ENCODE data around the gene GALNT6. TPM values are rescaled to one million over a fixed set of nuclear protein-coding genes. Genes with fewer than 3 reads are reported as not detected.

GALNT6 gene
- total RNA-seq, 1 experiment from 2014 or later, result 9.8 TPM

DNA sequence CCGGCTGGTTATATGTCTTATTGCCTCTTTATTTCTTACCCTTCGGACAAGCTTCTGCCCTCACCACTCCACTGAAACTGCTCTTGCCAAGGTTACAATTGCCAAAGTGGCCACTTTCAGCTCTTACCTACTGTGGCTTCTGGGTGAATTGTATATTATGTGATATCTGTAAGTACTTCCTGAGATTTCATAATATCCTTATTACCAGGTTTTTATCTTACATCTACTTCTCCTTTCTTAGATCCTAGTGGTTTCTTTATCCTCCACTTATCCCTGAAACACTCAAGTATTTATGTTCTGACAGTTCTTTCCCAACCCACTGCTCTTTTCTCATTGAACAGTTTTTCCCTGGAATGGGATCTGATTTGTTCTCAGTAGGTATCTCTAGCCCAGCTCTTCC is 55.3 kb downstream of the GALNT6 start:
- H2BK120ac ChIP-seq (ENCODE audit: low read depth, low read length, poor library complexity, severe bottlenecking), result no peak overlapping the region
- Mint-ChIP-seq H3K9me3 (no peaks in the 10 kb centered on the region), H3K4me3 (no peak overlapping the region; a peak in 1 of 5 replicates), H3K27me3 (ENCODE audit: low read depth) (no peaks in the 10 kb centered on the region; the same call in none of the 2 replicates), H3K4me1 (peaks cover 0 to 4% of the 10 kb centered on the region in 2 experiments; a peak in 1 of 4 replicates), H3K27ac (peak overlapping the region in 1 of 3 experiments; percentile 19; a peak in 1 of 7 replicates), H3K36me3 (ENCODE audit: insufficient read depth in 1 of 3, low read depth in 3 of 3) (no peaks in the 10 kb centered on the region)
- H3K18ac ChIP-seq (ENCODE audit: insufficient read length, low read depth, low read length), result no peak overlapping the region
- no peak overlapping the region for H2BK20ac ChIP-seq (ENCODE audit: low read depth, low read length, poor library complexity, severe bottlenecking)
- H3K4me1 ChIP-seq (ENCODE audit: insufficient read depth, low read length), result no peaks in the 10 kb centered on the region
- no peaks in the 10 kb centered on the region for H3K9me3 ChIP-seq (ENCODE audit: control insufficient read depth, low read depth, low read length)
- no peak overlapping the region for H3K23ac ChIP-seq (ENCODE audit: insufficient read length, low read depth, low read length)
- no peaks in the 10 kb centered on the region for H4K20me1 ChIP-seq (ENCODE audit: control insufficient read depth, insufficient read depth, insufficient read length)
- H4K8ac ChIP-seq (replicated peaks; ENCODE audit: insufficient read length, low read depth, low read length), result no peak overlapping the region
- no peak overlapping the region for H3T11ph ChIP-seq (ENCODE audit: low read length)
- H2BK15ac ChIP-seq (ENCODE audit: low read depth, low read length), result no peak overlapping the region
- H3K4me2 ChIP-seq (ENCODE audit: insufficient read depth, insufficient read length, low read length), result no peak overlapping the region
- DNase-seq, result no peak
- H3K79me1 ChIP-seq (ENCODE audit: insufficient read depth, low read depth, low read length, poor library complexity, severe bottlenecking), result no peaks in the 10 kb centered on the region
- no CpG with 5 or more reads among the region's 2 CpGs for WGBS (ENCODE audit: extremely low coverage, insufficient read length, low lambda C conversion rate)
- no peak overlapping the region for H2BK5ac ChIP-seq (ENCODE audit: insufficient read length, low read length)
- no peak overlapping the region for H3K14ac ChIP-seq (ENCODE audit: insufficient read depth, low read length)
- no peak overlapping the region for H4K5ac ChIP-seq (ENCODE audit: insufficient read length, low read depth, low read length)
- no peak overlapping the region for H3K4ac ChIP-seq (ENCODE audit: low read depth, low read length)
- no peak for TF ChIP-seq CTCF (conservative IDR thresholded peaks at IDR 0.05)
- no peak overlapping the region for H2AK5ac ChIP-seq (ENCODE audit: insufficient read length, low read length)
- no peaks in the 10 kb centered on the region for H3K79me2 ChIP-seq (ENCODE audit: insufficient read depth, low read length)
- H2BK12ac ChIP-seq (ENCODE audit: insufficient read length, low read depth, low read length), result no peak overlapping the region
- H3K9ac ChIP-seq (ENCODE audit: extremely low read depth, insufficient read length, low read length), result no peak overlapping the region
- H3K23me2 ChIP-seq (ENCODE audit: insufficient read length, low read depth, low read length, poor library complexity, severe bottlenecking), result no peaks in the 10 kb centered on the region
- H3K56ac ChIP-seq (ENCODE audit: insufficient read length, low read depth, low read length), result no peak overlapping the region
- no peaks in the 10 kb centered on the region for H3K27me3 ChIP-seq (ENCODE audit: insufficient read depth, low read length)
- H3K27ac ChIP-seq (ENCODE audit: insufficient read length, low read depth, low read length), result no peak overlapping the region
- H2AFZ ChIP-seq (ENCODE audit: low read length), result no peak overlapping the region
- H4K91ac ChIP-seq (ENCODE audit: insufficient read length, low read depth, low read length), result no peak overlapping the region

All from H9 (cell line).